PC-3 (cell line): ENCODE data around the gene ACTL6A.

Experiments
- EZH2phosphoT487 ChIP-seq: fragments of 300-600 bp; sonication (generic); IDR thresholded peaks from 2 replicates; pipeline ENCODE4 v1.6.1; 2018; ENCODE audit warnings: mild to moderate bottlenecking, antibody characterized with exemption, low read length, borderline replicate concordance
- TF ChIP-seq, protein P1 (sequence below): fragments of 300-600 bp; sonication (generic); conservative IDR thresholded peaks from 2 replicates; pipeline ENCODE4 v1.5.1; 2017; ENCODE audit warnings: antibody characterized with exemption, low read depth, mild to moderate bottlenecking, low read length

DNA sequence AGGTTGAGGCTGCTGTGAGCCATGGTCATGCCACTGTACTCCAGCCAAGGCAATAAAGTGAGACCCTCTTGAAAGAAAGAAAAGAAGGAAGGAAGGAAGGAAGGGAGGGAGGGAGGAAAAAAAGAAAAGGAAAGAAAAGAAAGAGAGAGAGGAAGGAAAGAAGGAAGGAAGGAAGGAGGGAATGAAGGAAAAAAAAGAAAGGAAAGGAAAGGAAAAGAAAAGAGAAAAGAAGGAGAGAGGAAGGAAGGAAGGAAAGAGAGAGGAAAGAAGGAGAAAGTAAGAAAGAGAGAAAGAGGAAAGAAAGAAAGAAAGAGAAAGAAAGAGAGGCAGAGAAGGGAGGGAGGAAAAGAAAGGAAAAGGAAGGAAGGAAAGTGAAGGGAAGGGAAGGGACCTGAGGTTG is 20.4 kb upstream of the ACTL6A start:
- TF ChIP-seq, protein P1, sequence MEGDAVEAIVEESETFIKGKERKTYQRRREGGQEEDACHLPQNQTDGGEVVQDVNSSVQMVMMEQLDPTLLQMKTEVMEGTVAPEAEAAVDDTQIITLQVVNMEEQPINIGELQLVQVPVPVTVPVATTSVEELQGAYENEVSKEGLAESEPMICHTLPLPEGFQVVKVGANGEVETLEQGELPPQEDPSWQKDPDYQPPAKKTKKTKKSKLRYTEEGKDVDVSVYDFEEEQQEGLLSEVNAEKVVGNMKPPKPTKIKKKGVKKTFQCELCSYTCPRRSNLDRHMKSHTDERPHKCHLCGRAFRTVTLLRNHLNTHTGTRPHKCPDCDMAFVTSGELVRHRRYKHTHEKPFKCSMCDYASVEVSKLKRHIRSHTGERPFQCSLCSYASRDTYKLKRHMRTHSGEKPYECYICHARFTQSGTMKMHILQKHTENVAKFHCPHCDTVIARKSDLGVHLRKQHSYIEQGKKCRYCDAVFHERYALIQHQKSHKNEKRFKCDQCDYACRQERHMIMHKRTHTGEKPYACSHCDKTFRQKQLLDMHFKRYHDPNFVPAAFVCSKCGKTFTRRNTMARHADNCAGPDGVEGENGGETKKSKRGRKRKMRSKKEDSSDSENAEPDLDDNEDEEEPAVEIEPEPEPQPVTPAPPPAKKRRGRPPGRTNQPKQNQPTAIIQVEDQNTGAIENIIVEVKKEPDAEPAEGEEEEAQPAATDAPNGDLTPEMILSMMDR: no peak
- TF ChIP-seq EZH2phosphoT487: no peak
